Spinal cord (tissue), 10 donors: ENCODE results near the gene PRRG4. TPM values are rescaled to one million over a fixed set of nuclear protein-coding genes. Genes with fewer than 3 reads are reported as not detected.

Experiments used
- DNase-seq, 6 donors: peaks; one replicate each; pipeline versions ENCODE4 v3.0.0 to v3.0.0-alpha.2; 2013 to 2015; ENCODE audit warnings: low spot score in 6 of 6, low read depth in 4 of 6
- H3K27ac ChIP-seq: one replicate; pipeline ENCODE4 v1.5.1; 2013; ENCODE audit warnings: low read depth, low read length, control low read depth
- H3K27me3 ChIP-seq: one replicate; pipeline ENCODE4 v1.6.1; 2013; ENCODE audit warnings: low read length; ENCODE audit not compliant: control insufficient read depth, insufficient read depth
- H3K36me3 ChIP-seq: one replicate; pipeline ENCODE4 v1.6.1; 2013; ENCODE audit warnings: low read length; ENCODE audit not compliant: control insufficient read depth, insufficient read depth
- H3K4me1 ChIP-seq: one replicate; pipeline ENCODE4 v1.6.1; 2013; ENCODE audit warnings: low read length; ENCODE audit not compliant: control insufficient read depth, insufficient read depth
- H3K4me3 ChIP-seq: one replicate; pipeline ENCODE4 v1.5.1; 2013; ENCODE audit warnings: low read depth, low read length, control low read depth
- H3K9me3 ChIP-seq: one replicate; pipeline ENCODE4 v1.6.1; 2013; ENCODE audit warnings: low read length; ENCODE audit not compliant: control insufficient read depth, insufficient read depth
- WGBS: methylation state at CpG from one replicate; pipeline ENCODE4 v1.1.5; 2013; ENCODE audit warnings: missing lambda C conversion rate; ENCODE audit not compliant: insufficient coverage; 5-methylcytosine and 5-hydroxymethylcytosine counted together
- polyA plus RNA-seq, 2 donors: library from polyadenylated mRNA; unstranded; fragments of 120-200 nt; gene quantifications; one replicate each; pipeline ENCODE4 v1.2.1, GENCODE V29; 2013; ENCODE audit not compliant: insufficient read length in 2 of 2
- total RNA-seq, 2 donors: library from RNA; depleted of rRNA in 1 of 2; stranded (reverse); fragments of 120-200 nt in 1 of 2; fragments of >200 nt in 1 of 2; gene quantifications; one replicate each; pipeline versions ENCODE4 v1.2.3 to v1.2.4, GENCODE V29; 2013 to 2014
- donor health status: healthy.

The PRRG4 gene
- total and polyA plus RNA-seq, 4 donors: 0.61 to 1.6 (median 0.91) TPM

DNA sequence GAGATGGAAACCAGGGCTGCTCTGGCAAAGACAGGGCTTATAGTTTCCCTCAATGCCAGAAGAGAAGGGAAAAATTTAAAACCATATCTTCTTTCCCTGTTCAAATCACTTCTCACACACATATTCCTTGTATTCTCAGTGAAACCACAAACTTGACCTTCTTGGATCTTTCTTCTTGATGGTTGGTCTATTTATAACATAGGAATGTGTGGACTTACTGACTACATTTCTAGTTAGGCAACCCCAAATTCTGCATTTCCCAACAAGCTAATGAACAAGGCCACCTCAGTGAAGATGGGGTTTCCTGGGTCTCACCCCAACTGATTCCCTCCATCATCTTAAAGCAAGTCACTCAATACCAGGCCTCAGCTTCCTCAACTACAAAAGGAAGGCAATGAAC is 59.1 kb downstream of the PRRG4 start:
- no peak for DNase-seq
- H3K36me3 ChIP-seq: no peaks in the 10 kb centered on the region

DNA sequence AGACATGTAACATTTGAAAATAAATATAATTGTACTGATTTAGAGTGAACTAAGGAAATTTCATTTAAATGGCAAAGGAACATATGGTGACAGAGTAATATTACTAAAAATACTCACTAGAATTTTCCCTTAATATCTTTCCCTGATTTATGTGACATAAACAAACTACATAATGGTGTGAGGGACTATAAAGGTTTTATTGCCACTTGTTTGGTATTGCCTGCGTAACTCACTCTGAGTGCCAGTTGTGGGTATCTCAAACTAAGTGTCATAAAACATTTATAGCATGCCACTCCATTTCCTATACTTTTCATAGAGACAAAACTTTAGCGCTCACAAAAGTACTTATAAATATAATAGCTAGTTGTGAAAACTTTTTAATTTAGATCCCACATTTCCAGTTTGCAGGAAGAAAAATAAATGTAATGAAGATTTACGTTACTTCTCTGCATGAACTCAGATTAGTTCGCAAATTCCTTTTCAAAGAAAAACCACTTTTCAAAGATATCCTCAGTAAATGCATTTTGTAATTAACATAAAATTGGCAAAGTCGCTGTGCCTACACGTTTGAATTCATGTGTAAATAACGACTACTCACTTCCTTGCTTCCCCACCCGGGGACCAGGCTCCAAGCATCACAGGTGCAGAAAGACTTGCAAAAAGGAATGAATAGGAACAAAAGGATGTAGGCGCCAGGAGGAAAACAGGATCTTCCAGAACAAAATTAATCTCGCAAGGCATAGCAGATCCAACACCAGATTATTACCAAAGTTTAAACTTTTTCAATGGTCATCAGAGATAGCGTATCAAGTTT is 61.3 kb downstream of the PRRG4 start:
- no peaks in the 10 kb centered on the region for H3K9me3 ChIP-seq
- no peak overlapping the region for H3K4me3 ChIP-seq
- no peak overlapping the region for H3K27ac ChIP-seq
- WGBS: no CpG with 5 or more reads among the region's 11 CpGs
- H3K36me3 ChIP-seq: no peaks in the 10 kb centered on the region
- no peaks in the 10 kb centered on the region for H3K4me1 ChIP-seq
- DNase-seq: peak in 2 of 6 donors; percentile 15 to 36
- no peaks in the 10 kb centered on the region for H3K27me3 ChIP-seq

More for the DNA sequence above, 59.1 kb downstream of the PRRG4 start:
- Histone ChIP-seq H3K4me3 (no peak overlapping the region), H3K27ac (no peak overlapping the region), H3K27me3 (no peaks in the 10 kb centered on the region), H3K4me1 (no peaks in the 10 kb centered on the region), H3K9me3 (no peaks in the 10 kb centered on the region)

DNA sequence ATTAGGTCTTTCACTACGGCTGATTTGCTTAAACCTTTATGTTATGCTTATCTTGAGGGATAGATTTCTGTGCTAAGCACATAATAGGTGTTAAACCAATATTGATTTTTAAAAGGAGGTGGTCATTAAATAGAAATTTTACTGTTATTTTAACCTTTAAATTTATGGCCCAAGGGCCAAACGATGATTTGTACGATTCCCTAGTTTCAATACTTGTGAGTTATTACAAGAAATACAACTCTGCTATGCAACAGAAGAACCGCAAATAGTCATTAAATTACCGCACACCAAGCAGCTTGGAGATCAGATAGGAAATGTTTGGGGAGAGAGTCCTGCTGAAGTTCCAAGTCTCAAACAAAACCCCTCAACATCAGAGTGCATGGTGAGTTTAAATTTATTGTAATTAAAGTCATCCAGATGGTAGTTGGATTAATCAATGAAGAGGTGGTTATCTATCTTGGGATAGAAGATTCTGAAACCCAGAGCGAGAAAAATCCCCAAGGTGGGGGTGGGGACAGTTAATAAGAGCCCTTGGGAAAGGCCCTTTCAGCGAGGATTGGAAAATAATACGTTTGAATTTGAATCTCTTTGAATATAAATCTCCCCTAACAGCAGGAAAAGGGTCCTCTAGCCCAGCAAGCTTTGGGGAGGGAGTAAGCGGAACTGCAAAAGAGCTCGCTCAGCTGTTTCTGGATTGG is 62.1 kb downstream of the PRRG4 start:
- Histone ChIP-seq H3K27me3 (no peaks in the 10 kb centered on the region), H3K9me3 (no peaks in the 10 kb centered on the region), H3K36me3 (no peaks in the 10 kb centered on the region), H3K4me1 (no peaks in the 10 kb centered on the region), H3K4me3 (peak overlapping the region; percentile 75), H3K27ac (peak overlapping the region; percentile 92)
- WGBS: 0% methylated on average over 3 of the region's 10 CpGs
- peak in 1 of 6 donors; percentile 19 for DNase-seq

DNA sequence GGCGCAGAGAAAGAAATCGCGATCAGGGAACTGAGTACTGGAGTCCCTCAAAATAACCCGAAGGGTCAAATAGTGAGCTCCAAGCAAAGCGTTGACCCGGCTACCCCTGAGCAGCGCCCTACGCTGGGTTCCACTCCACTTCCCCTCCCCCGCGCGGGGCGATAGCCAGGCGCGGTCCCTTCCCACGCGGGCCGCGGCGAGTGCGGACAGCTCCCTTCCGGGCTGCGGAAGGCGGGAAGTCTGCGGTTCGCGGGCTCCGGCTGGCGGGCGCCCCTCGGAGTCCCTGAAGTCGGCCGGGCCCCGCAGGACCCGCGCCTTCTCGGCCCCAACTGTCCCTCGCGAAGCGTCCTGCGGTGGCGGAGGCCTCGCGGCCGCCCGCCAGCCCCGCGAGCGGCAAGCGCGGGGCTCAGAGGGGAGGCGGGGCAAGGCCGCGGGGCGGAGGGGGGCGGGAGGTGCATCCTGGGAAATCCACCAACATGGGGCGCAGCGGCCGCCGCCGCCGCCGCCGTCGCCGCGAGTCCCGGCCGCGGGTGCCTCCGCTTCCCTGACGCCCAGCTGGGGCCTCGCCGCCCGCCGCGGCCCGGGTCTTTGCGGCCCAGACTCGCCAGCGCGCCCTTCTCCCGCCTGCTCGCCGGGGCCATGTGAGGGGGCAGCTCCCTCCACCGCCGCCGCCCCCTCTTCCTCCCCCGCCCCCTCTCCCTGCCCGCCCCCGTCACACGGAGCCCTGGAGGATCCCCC is 62.8 kb downstream of the PRRG4 start, which contains the start of gene QSER1:
QSER1 (plus strand) TSS at position 457 of the 738 bp plus-strand sequence. CDS start 315 bp downstream, outside the sequence.
- no peaks in the 10 kb centered on the region for H3K9me3 ChIP-seq
- under 1% methylated on average over 80 of the region's 91 CpGs for WGBS
- H3K4me1 ChIP-seq: no peaks in the 10 kb centered on the region
- no peaks in the 10 kb centered on the region for H3K36me3 ChIP-seq
- no peaks in the 10 kb centered on the region for H3K27me3 ChIP-seq
- peak; percentile 52 to 91 (median 60) for DNase-seq
- H3K4me3 ChIP-seq: peak within 1 kb of the TSS; percentile 79
- peak within 1 kb of the TSS; percentile 94 for H3K27ac ChIP-seq

DNA sequence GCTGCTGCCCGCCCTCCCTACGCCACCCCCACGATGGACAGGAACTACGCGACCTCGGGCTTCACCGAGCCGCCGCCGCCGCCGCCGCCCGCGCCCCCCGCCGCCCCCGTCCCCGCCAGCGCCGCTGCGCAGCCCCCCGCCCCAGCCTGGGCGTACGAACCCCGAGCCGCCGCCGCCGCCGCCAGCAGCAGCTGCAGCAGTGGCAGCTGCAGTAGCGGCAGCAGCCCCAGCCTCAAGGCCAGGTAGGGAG is 63.3 kb downstream of the PRRG4 start:
- Histone ChIP-seq H3K27ac (peak overlapping the region; percentile 94), H3K9me3 (no peaks in the 10 kb centered on the region), H3K27me3 (no peaks in the 10 kb centered on the region), H3K4me1 (no peaks in the 10 kb centered on the region), H3K4me3 (peak overlapping the region; percentile 79), H3K36me3 (no peaks in the 10 kb centered on the region)
- 0% methylated on average over 24 of the region's 32 CpGs for WGBS
- DNase-seq: peak in 1 of 6 donors; percentile 86

DNA sequence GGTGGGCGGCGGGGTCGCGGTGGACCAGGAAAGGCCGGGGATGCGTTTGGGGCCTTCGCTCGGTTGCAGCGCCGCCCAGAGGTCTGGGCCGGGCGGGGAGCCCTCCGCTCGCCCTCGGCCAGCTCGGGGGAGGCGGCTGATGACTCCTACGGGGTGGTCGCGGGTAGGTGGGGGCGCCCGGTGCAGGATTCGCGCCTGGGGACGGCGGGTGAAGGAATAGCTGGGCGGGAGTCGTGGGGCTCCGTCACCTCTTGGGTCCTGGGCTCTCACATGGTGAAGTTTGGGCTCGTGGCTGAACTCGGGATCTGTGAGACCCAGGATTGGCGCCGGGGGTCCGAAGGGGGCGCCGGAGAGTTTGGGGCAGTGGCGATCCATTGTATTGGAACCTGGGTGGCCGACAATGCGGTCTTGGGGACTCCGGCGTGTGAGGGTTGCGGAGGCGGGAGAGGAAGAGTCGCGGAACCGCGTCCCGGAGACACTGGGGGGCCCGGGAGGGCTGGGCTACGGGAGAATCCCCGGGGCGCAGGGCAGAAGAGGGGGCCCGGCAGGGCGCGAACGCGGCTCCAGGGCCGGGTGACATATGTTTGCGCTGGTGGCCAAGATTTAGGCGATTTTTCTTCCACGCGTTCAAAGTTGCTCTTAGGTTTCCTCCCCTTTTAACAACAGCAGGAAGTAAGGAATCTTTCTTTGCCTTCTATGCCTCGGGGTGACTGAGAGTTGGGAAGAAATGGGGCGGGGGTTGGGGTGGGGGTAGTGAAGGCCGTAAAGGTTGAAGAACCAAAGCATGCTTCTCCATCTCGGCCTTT is 63.8 kb downstream of the PRRG4 start:
- no peaks in the 10 kb centered on the region for H3K36me3 ChIP-seq
- no peaks in the 10 kb centered on the region for H3K9me3 ChIP-seq
- peak overlapping the region; percentile 94 for H3K27ac ChIP-seq
- no peaks in the 10 kb centered on the region for H3K27me3 ChIP-seq
- under 1% methylated on average over 62 of the region's 66 CpGs for WGBS
- H3K4me3 ChIP-seq: peak overlapping the region; percentile 79
- H3K4me1 ChIP-seq: no peaks in the 10 kb centered on the region
- DNase-seq: peak in 4 of 6 donors; percentile 43 to 84 (median 66)

DNA sequence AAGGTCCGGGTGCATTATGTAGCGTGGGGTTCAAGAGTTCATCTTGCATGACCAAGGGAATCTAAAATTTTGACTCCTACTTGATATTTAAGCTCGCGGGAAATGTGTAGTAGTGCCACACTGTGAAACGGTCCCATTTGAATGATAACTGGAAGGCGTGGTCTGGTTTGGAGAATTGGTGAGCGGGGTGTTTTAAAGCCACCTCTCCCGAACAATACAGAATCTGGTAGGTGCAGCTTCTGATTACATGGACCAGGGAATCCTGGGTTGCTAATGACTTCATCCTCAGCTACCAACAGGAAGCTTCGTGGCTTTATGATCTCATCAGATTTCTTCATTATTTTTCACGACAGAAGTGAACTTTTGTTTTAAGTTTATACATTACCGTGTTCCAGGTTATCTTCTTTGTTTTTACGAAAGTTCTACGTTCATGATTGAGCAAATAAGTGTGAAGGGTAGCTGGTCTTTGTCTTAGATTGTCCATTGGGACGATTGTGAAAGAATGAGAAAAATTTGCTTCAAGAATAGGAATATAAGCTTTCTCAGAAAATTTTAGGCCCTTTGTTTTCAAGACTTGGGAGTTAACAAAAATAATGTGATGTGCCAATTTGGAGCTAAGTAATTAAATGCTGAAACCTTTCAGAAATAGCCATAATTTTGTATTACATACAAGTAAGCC is 64.6 kb downstream of the PRRG4 start:
- H3K27me3 ChIP-seq: no peaks in the 10 kb centered on the region
- no peaks in the 10 kb centered on the region for H3K36me3 ChIP-seq
- DNase-seq: peak in 3 of 6 donors; percentile 41 to 86 (median 78)
- 2% methylated on average over 9 of the region's 14 CpGs for WGBS
- no peaks in the 10 kb centered on the region for H3K4me1 ChIP-seq
- H3K27ac ChIP-seq: peak overlapping the region; percentile 94
- H3K4me3 ChIP-seq: peak overlapping the region; percentile 79
- H3K9me3 ChIP-seq: no peaks in the 10 kb centered on the region

DNA sequence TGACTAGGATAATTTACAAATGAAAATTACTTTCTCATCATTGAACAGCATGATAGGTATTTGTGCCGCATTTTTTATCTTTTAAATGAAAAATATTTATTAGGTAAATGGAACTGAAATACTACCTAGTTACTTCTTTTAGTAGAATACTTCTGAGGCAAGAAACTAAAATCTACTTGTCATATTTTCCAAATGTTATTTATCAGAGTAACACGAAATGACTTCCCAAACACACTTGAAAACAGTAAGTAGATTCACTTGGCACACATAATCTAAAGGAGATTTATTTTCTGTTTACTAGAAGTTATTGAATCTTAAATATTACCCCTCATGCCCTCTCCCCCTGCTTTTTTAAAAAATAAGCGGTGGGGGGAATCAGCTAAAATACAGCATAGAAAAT is 65.2 kb downstream of the PRRG4 start:
- no peaks in the 10 kb centered on the region for H3K9me3 ChIP-seq
- no peak overlapping the region for H3K4me3 ChIP-seq
- WGBS: no CpG with 5 or more reads among the region's 3 CpGs
- H3K27me3 ChIP-seq: no peaks in the 10 kb centered on the region
- DNase-seq: no peak
- no peak overlapping the region for H3K27ac ChIP-seq
- H3K36me3 ChIP-seq: no peaks in the 10 kb centered on the region
- H3K4me1 ChIP-seq: no peaks in the 10 kb centered on the region

DNA sequence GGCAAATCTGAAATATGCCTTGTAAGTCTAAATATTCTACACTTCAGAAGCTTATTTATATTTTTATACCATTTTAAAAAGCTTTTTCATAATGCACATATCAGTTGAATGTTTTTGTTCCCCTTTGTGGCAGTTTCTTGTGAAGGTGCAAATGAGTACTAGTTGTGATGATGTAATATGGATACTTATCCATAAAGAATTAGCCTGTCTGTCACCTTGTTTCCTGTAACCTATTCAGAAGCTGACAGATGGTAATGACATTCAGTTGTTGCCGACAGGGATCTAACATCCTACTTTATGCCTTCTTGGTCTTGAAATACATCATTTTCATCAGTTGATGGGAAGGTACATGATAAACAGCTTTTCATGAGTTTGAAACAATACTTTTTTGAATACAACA is 65.7 kb downstream of the PRRG4 start:
- Histone ChIP-seq H3K4me3 (no peak overlapping the region), H3K9me3 (no peaks in the 10 kb centered on the region), H3K4me1 (no peaks in the 10 kb centered on the region), H3K27ac (no peak overlapping the region), H3K27me3 (no peaks in the 10 kb centered on the region), H3K36me3 (no peaks in the 10 kb centered on the region)
- WGBS: no CpG with 5 or more reads among the region's 1 CpG
- peak in 2 of 6 donors; percentile 2 to 37 for DNase-seq
